Natural killer cell treated with Interleukin-12 subunit alpha and Interleukin-12 subunit beta and Interleukin-15 and Interleukin-18, amount 100 ng/mL, for 72 hours (primary cell): ENCODE results near the gene FBXO3. TPM values are rescaled to one million over a fixed set of nuclear protein-coding genes. Genes with fewer than 3 reads are reported as not detected.

Experiments used
- ATAC-seq, 2 donors: fragments of 150-1000 bp; cut with Tn5 transposase in 1 of 2; sonication (Bioruptor Pico), chemical (Tn5 transposase) in 1 of 2; 2 replicates each; pipeline ENCODE4 v1.10.0; 2021
- DNase-seq: peaks from one replicate; pipeline ENCODE4 v3.0.0; 2022; ENCODE audit warnings: low spot score
- H3K27ac Mint-ChIP-seq, 2 donors: 1 replicate in 1 of 2; 2 replicates in 1 of 2; pipeline ENCODE4 v1.8.0; 2022; ENCODE audit warnings: mixed read lengths in 2 of 2, mild to moderate bottlenecking in 1 of 2, moderate library complexity in 1 of 2
- H3K27me3 Mint-ChIP-seq, 2 donors: 1 replicate in 1 of 2; 2 replicates in 1 of 2; pipeline ENCODE4 v1.8.0; 2022; ENCODE audit warnings: mixed read lengths in 2 of 2
- H3K36me3 Mint-ChIP-seq: one replicate; pipeline ENCODE4 v1.8.0; 2022; ENCODE audit warnings: mixed read lengths
- H3K4me1 Mint-ChIP-seq, 2 donors: 1 replicate in 1 of 2; 2 replicates in 1 of 2; pipeline ENCODE4 v1.8.0; 2022; ENCODE audit warnings: low read depth in 2 of 2, mixed read lengths in 2 of 2, mild to moderate bottlenecking in 1 of 2
- H3K4me3 Mint-ChIP-seq: one replicate; pipeline ENCODE4 v1.8.0; 2022; ENCODE audit warnings: mixed read lengths
- H3K9me3 Mint-ChIP-seq: 2 replicates; pipeline ENCODE4 v1.8.0; 2022; ENCODE audit warnings: mixed read lengths
- total RNA-seq, 2 donors: library from RNA; stranded (reverse); gene quantifications; one replicate each; pipeline ENCODE4 v1.2.3, GENCODE V29; 2022

FBXO3 gene
- total RNA-seq, 2 donors from 2014 or later, result 20.8 to 25.1 TPM

- DNase-seq, result no peak
Observed at GRCh38 chr11:33699515-33700062, 74.7 kb downstream of the FBXO3 start.

DNA sequence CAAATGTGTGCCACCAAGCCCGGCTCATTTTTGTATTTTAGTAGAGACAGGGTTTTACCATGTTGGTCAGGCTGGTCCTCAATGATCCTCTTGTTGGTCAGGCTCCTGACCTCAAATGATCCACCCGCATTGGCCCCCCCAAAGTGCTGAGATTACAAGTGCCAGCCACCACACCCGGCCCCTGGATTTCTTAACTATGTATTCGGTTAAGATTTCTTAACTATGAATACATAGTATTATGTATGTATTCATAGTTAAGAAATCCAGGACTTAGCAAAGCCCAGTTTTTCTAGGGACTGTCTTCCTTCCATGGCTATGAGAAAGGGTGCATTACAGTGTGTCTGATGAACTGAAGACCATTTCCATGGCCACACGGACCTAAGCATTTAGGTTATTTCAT lies 75.4 kb downstream of the FBXO3 start:
- no peaks in the 10 kb centered on the region for H3K9me3 Mint-ChIP-seq
- H3K4me3 Mint-ChIP-seq, result no peak overlapping the region
- H3K36me3 Mint-ChIP-seq, result no peaks in the 10 kb centered on the region
- peaks cover 30 to 34% of the 10 kb centered on the region in 2 donors for H3K27me3 Mint-ChIP-seq
- no peak for ATAC-seq
- peaks cover 15 to 16% of the 10 kb centered on the region in 2 donors for H3K4me1 Mint-ChIP-seq
- H3K27ac Mint-ChIP-seq, result no peak overlapping the region
- DNase-seq, result no peak

More at GRCh38 chr11:33699515-33700062, 74.7 kb downstream of the FBXO3 start:
- peaks cover 15 to 16% of the 10 kb centered on the region in 2 donors for H3K4me1 Mint-ChIP-seq
- ATAC-seq, result no peak
- H3K4me3 Mint-ChIP-seq, result peak overlapping the region; percentile 79
- H3K27ac Mint-ChIP-seq, result no peak overlapping the region
- H3K36me3 Mint-ChIP-seq, result no peaks in the 10 kb centered on the region
- peaks cover 30 to 33% of the 10 kb centered on the region in 2 donors for H3K27me3 Mint-ChIP-seq
- H3K9me3 Mint-ChIP-seq, result no peaks in the 10 kb centered on the region

- no peaks in the 10 kb centered on the region for H3K9me3 Mint-ChIP-seq
- H3K4me1 Mint-ChIP-seq, result peaks cover 15 to 16% of the 10 kb centered on the region in 2 donors
- no peak for ATAC-seq
Observed at GRCh38 chr11:33697997-33698396, 76.3 kb downstream of the FBXO3 start.

GRCh38 chr11:33696931-33697638 lies 77.2 kb downstream of the FBXO3 start:
- DNase-seq (no peak), ATAC-seq (no peak)
- no peaks in the 10 kb centered on the region for H3K9me3 Mint-ChIP-seq
- peaks cover 15 to 16% of the 10 kb centered on the region in 2 donors for H3K4me1 Mint-ChIP-seq
- no peak overlapping the region for H3K4me3 Mint-ChIP-seq
- H3K36me3 Mint-ChIP-seq, result no peaks in the 10 kb centered on the region
- peaks cover 35 to 40% of the 10 kb centered on the region in 2 donors for H3K27me3 Mint-ChIP-seq
- no peak overlapping the region for H3K27ac Mint-ChIP-seq

More at GRCh38 chr11:33697997-33698396, 76.3 kb downstream of the FBXO3 start:
- H3K36me3 Mint-ChIP-seq, result no peaks in the 10 kb centered on the region
- H3K4me3 Mint-ChIP-seq, result no peak overlapping the region
- no peak for DNase-seq
- no peak overlapping the region for H3K27ac Mint-ChIP-seq
- H3K27me3 Mint-ChIP-seq, result peaks cover 34 to 40% of the 10 kb centered on the region in 2 donors

- no peaks in the 10 kb centered on the region for H3K36me3 Mint-ChIP-seq
- no peaks in the 10 kb centered on the region for H3K9me3 Mint-ChIP-seq
- peaks cover 35 to 40% of the 10 kb centered on the region in 2 donors for H3K27me3 Mint-ChIP-seq
Observed at GRCh38 chr11:33696411-33696810, 77.9 kb downstream of the FBXO3 start.

DNA sequence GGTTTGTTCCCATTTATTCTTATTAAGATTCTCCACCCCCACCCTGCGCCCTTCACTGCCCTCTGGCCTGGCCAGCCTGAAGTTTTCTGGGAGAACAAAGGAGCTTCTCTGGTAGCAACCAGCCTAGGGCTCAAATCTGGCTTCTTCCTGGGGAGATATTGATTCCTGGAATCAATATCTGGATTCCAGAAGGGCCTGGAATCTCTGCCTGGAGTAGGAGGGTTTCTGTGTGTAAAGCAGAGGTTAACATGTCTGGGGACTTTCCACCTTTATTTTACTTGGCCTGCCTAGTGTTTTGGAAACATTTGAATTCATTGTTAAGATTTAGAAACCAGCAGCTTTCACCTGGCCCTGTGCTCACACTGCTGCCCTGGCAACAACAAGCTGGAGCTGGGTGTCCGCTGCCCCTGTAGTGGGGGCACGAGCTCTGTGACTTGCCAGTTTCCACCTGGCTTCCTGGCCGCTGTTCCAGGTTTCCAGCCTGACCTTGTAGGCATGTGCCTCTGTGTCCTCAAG lies 79.2 kb downstream of the FBXO3 start:
- Mint-ChIP-seq H3K4me1 (peaks cover 4 to 8% of the 10 kb centered on the region in 2 donors), H3K4me3 (no peak overlapping the region), H3K9me3 (no peaks in the 10 kb centered on the region), H3K27ac (no peak overlapping the region), H3K27me3 (peaks cover 35 to 40% of the 10 kb centered on the region in 2 donors), H3K36me3 (no peaks in the 10 kb centered on the region)
- no peak for DNase-seq
- no peak for ATAC-seq

More at GRCh38 chr11:33696411-33696810, 77.9 kb downstream of the FBXO3 start:
- no peak for ATAC-seq
- H3K4me3 Mint-ChIP-seq, result no peak overlapping the region
- no peak overlapping the region for H3K27ac Mint-ChIP-seq
- H3K4me1 Mint-ChIP-seq, result peaks cover 12 to 14% of the 10 kb centered on the region in 2 donors
- DNase-seq, result no peak

DNA sequence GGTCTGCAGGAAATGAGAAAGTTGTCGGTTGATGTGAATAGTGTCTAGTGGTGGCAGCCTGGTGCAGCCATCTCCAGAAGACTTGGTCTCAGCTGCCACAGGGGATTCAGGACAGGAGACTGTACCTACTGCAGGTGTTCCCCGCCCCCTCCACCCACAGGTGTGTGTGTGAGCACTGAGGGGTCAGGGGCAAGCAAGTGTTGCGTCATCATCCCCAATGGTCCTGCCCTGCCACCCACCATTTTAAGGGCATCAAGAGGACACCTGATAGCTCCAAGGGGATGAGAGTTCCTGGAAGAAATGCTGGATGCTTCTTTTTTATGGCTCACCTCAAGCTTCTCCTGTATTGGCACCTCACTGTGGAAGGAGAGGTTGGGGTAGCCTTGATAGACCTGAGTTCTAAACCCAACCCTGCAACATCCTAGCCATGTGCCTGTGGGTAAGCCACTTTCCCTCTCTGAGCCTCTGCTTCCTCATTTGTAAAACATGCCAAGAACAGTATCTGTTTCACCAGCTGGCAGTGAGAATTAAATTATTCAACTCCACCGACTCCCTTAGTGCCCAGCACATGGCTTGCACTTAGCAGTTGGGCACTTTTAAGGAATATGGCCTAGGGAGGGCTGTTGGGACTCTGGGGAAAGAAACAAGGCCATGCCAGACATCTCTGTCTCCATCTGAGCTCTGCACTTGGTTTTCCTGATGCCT lies 79.8 kb downstream of the FBXO3 start:
- DNase-seq (no peak), ATAC-seq (no peak)
- Mint-ChIP-seq H3K27ac (no peak overlapping the region), H3K4me3 (no peak overlapping the region), H3K36me3 (no peaks in the 10 kb centered on the region), H3K4me1 (peaks cover 0 to 3% of the 10 kb centered on the region in 2 donors), H3K9me3 (no peaks in the 10 kb centered on the region), H3K27me3 (peaks cover 34 to 35% of the 10 kb centered on the region in 2 donors)

GRCh38 chr11:33692541-33692940 lies 81.8 kb downstream of the FBXO3 start:
- H3K9me3 Mint-ChIP-seq, result no peaks in the 10 kb centered on the region
- H3K27me3 Mint-ChIP-seq, result peaks cover 24 to 26% of the 10 kb centered on the region in 2 donors
- no peak overlapping the region for H3K4me3 Mint-ChIP-seq
- DNase-seq (no peak), ATAC-seq (no peak)
- H3K27ac Mint-ChIP-seq, result no peak overlapping the region
- H3K36me3 Mint-ChIP-seq, result no peaks in the 10 kb centered on the region
- peaks cover 0 to 3% of the 10 kb centered on the region in 2 donors for H3K4me1 Mint-ChIP-seq

DNA sequence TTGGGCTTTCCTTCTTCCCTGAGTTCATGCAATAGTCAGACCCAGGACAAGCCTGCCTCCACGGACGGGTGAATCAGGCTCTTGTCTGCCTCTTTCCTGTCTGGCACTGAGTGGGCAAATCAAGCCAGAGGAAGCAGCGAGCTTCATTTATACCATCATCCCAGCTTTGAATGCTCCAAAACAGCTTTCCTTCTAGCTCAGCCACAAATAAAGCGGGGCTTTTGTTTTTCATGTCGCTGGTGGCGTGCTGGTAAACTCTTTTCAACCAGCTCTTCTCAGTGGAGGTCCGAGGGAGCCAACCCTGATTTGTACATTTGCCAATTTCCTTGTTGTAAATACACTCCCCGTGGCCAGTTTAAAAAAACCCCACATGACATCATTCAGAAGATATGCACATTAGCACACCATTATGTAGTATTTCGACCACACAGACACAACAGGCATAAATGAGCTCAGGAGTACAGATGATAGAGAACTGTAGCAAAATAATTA lies 82.3 kb downstream of the FBXO3 start:
- H3K36me3 Mint-ChIP-seq, result no peaks in the 10 kb centered on the region
- no peak for DNase-seq
- H3K9me3 Mint-ChIP-seq, result no peaks in the 10 kb centered on the region
- H3K27me3 Mint-ChIP-seq, result peaks cover 20 to 21% of the 10 kb centered on the region in 2 donors
- H3K4me1 Mint-ChIP-seq, result peaks cover 0 to 3% of the 10 kb centered on the region in 2 donors
- no peak for ATAC-seq
- no peak overlapping the region for H3K4me3 Mint-ChIP-seq
- no peak overlapping the region for H3K27ac Mint-ChIP-seq

DNA sequence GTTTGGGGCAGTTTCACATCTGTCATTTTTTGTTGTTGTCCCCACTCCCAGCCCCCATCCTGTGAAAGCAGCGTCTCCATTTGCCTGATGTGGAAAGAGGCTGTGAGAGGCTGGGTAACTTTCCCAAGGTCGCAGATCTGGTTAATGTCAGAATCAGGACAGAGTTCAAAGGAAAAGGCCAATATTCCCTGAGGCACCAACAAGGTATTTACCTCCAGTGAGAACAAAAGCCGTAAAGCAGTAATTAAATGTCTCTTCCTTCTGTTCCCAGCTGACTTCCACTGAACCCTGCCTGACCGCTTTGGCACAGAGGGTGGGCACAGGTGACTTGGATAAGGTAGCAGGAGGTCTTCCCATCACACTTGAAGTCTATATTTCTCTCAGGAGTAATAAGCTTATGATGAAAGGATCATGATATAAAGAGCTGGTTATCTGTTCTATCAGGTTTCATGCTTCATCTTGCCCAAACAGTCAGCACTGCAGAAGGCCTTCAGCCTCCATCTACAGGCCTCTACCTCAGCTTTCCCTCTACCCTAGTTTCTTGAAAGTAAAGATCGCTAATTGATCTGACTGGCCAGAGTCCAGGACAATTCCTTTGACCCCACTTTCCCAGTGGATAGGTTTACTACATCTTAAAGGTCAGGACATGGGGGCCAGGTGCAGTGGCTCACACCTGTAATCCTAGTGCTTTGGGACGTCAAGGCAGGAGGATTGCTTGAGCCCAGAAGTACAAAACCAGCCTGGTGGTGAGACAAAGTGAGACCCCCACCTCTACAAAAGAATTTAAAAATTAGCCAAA lies 83.1 kb downstream of the FBXO3 start:
- no peak overlapping the region for H3K27ac Mint-ChIP-seq
- ATAC-seq, result no peak

More for the DNA sequence above, 83.1 kb downstream of the FBXO3 start:
- no peak for DNase-seq
- H3K4me1 Mint-ChIP-seq, result peaks cover 0 to 1% of the 10 kb centered on the region in 2 donors
- peaks cover 12 to 13% of the 10 kb centered on the region in 2 donors for H3K27me3 Mint-ChIP-seq
- H3K4me3 Mint-ChIP-seq, result no peak overlapping the region
- no peaks in the 10 kb centered on the region for H3K36me3 Mint-ChIP-seq
- no peaks in the 10 kb centered on the region for H3K9me3 Mint-ChIP-seq
